Endothelial cell of umbilical vein (primary cell): Measurements from ENCODE around the gene BIRC3. TPM values are rescaled to one million over a fixed set of nuclear protein-coding genes. Genes with fewer than 3 reads are reported as not detected.

ENCODE experiments used
- BruUV-seq: library from RNA; stranded (reverse); fragments of 400-500 nt; replicated peaks from 2 replicates; lab custom pipeline; 2021; lab: Mats Ljungman, UMichigan
- CTCF ChIA-PET: fragments of 300-600, 350-600 bp; sonication (Branson Sonifier 250); formaldehyde crosslinking; loops from one replicate; lab custom pipeline; 2021; ENCODE audit warnings: antibody characterized with exemption, inconsistent platforms; lab: Charles Lee
- POLR2A ChIA-PET: fragments of 300-600, 350-600 bp; sonication (Branson Sonifier 250); formaldehyde crosslinking; loops from one replicate; lab custom pipeline; 2021; ENCODE audit warnings: antibody characterized with exemption, inconsistent platforms; lab: Charles Lee
- DNase-seq: peaks from one replicate; pipeline ENCODE4 v3.0.0-alpha.2; 2011; ENCODE audit warnings: low read depth, low spot score
- FAIRE-seq: peaks from 2 replicates; lab custom pipeline; 2011; peaks lifted over from hg19 to GRCh38; lab: Jason Lieb, UNC
- H2AFZ ChIP-seq: 2 replicates; pipeline ENCODE4 v1.6.0; 2012; ENCODE audit warnings: low read depth, low read length, control low read depth, inconsistent platforms
- H3K27ac ChIP-seq: 2 replicates; pipeline ENCODE4 v1.5.1; 2011; ENCODE audit warnings: low read depth, mild to moderate bottlenecking, control low read depth, low read length, moderate library complexity; ENCODE audit not compliant: insufficient read depth
- H3K27me3 ChIP-seq, 2 experiments: 2 replicates each; pipeline versions ENCODE4 v1.6.0 to v1.6.1; 2011; ENCODE audit warnings: low read length in 2 of 2, mixed read lengths in 1 of 2; ENCODE audit not compliant: control insufficient read depth in 2 of 2, insufficient read depth in 2 of 2
- H3K36me3 ChIP-seq, 2 experiments: 2 replicates in 1 of 2; 3 replicates in 1 of 2; pipeline ENCODE4 v1.5.1; 2011; ENCODE audit warnings: low read length in 2 of 2, mild to moderate bottlenecking in 1 of 2, moderate library complexity in 1 of 2; ENCODE audit not compliant: control insufficient read depth in 2 of 2, insufficient read depth in 2 of 2; ENCODE audit errors: extremely low read depth in 1 of 2
- H3K4me1 ChIP-seq: 3 replicates; pipeline ENCODE4 v1.5.1; 2011; ENCODE audit warnings: mild to moderate bottlenecking, low read length; ENCODE audit not compliant: control insufficient read depth, insufficient read depth; ENCODE audit errors: extremely low read depth
- H3K4me2 ChIP-seq: 2 replicates; pipeline ENCODE4 v1.6.1; 2011; ENCODE audit warnings: low read length, control low read depth, mixed read lengths; ENCODE audit not compliant: insufficient read depth
- H3K4me3 ChIP-seq, 3 experiments: fragments of 200-600 bp in 1 of 3; sonication (generic), shearing (Covaris generic) in 1 of 3; replicated peaks in 1 of 3; 2 replicates each; pipeline ENCODE4 v1.5.1; 2011 to 2016; ENCODE audit warnings: control low read depth in 3 of 3, low read length in 3 of 3, mild to moderate bottlenecking in 2 of 3, inconsistent platforms in 1 of 3, low read depth in 1 of 3, moderate library complexity in 1 of 3; ENCODE audit not compliant: insufficient read depth in 1 of 3
- H3K79me2 ChIP-seq: 2 replicates; pipeline ENCODE4 v1.6.0; 2012; ENCODE audit warnings: low read length, inconsistent platforms; ENCODE audit not compliant: control insufficient read depth, insufficient read depth
- H3K9ac ChIP-seq: replicated peaks from 2 replicates; pipeline ENCODE3; 2011; ENCODE audit warnings: low read length, control low read depth; ENCODE audit not compliant: insufficient read depth; ENCODE audit errors: extremely low read depth
- H3K9me1 ChIP-seq: replicated peaks from 3 replicates; pipeline ENCODE4 v1.6.0; 2011; ENCODE audit warnings: mild to moderate bottlenecking, low read length; ENCODE audit not compliant: control insufficient read depth, insufficient read depth; ENCODE audit errors: extremely low read depth
- H3K9me3 ChIP-seq: replicated peaks from 2 replicates; pipeline ENCODE4 v1.5.1; 2012; ENCODE audit warnings: low read length, inconsistent platforms; ENCODE audit not compliant: control insufficient read depth, insufficient read depth
- H4K20me1 ChIP-seq: replicated peaks from 2 replicates; pipeline ENCODE3; 2011; ENCODE audit warnings: mild to moderate bottlenecking, low read length; ENCODE audit not compliant: control insufficient read depth, insufficient read depth; ENCODE audit errors: extremely low read depth
- CTCF ChIP-seq, 2 donors: IDR thresholded peaks; 1 replicate in 1 of 2; 2 replicates in 1 of 2; pipeline ENCODE4 v1.5.1; 2011; ENCODE audit warnings: low read length in 2 of 2, mild to moderate bottlenecking in 2 of 2, moderate library complexity in 2 of 2, control low read depth in 1 of 2, inconsistent platforms in 1 of 2, low read depth in 1 of 2; ENCODE audit not compliant: insufficient read depth in 1 of 2; ENCODE audit errors: extremely low read depth in 1 of 2
- EZH2 ChIP-seq: IDR thresholded peaks from 2 replicates; pipeline ENCODE4 v1.6.1; 2012; ENCODE audit warnings: borderline replicate concordance, low read depth, mild to moderate bottlenecking, moderate library complexity, low read length, inconsistent platforms; ENCODE audit not compliant: severe bottlenecking
- FOS ChIP-seq: IDR thresholded peaks from 2 replicates; pipeline ENCODE4 v1.6.1; 2011; ENCODE audit warnings: mild to moderate bottlenecking, low read length, moderate library complexity, borderline replicate concordance; ENCODE audit not compliant: insufficient read depth
- GATA2 ChIP-seq: IDR thresholded peaks from 2 replicates; pipeline ENCODE4 v1.7.0; 2011; ENCODE audit warnings: low read depth, mild to moderate bottlenecking, moderate library complexity, mixed read lengths, low read length; ENCODE audit not compliant: insufficient read length, insufficient read depth
- JUN ChIP-seq: IDR thresholded peaks from 2 replicates; pipeline ENCODE4 v1.6.1; 2011; ENCODE audit warnings: borderline replicate concordance, low read depth; ENCODE audit not compliant: insufficient read length, insufficient read depth
- MAX ChIP-seq: IDR thresholded peaks from 2 replicates; pipeline ENCODE4 v1.6.1; 2011; ENCODE audit not compliant: insufficient read depth, insufficient read length
- MYC ChIP-seq: IDR thresholded peaks from one replicate; pipeline ENCODE4 v1.6.1; 2011; ENCODE audit warnings: mild to moderate bottlenecking, low read depth, low read length
- POLR2A ChIP-seq: IDR thresholded peaks from 2 replicates; pipeline ENCODE4 v1.6.1; 2012; ENCODE audit warnings: low read depth, mild to moderate bottlenecking, control low read depth, low read length
- POLR2AphosphoS5 ChIP-seq: IDR thresholded peaks from 2 replicates; pipeline ENCODE4 v1.6.1; 2012; ENCODE audit warnings: low read depth, mild to moderate bottlenecking, control low read depth, low read length, moderate library complexity; ENCODE audit not compliant: insufficient read depth
- dilution Hi-C: fragments of 300-500 bp; cut with MboI; formaldehyde crosslinking; loops from one replicate; pipeline ENCODE4 v1.15.0; 2019; ENCODE audit warnings: low sequenced_read_pairs; ENCODE audit not compliant: extremely low pct_ligation_motif_present
- intact Hi-C: fragments of 100-400 bp; cut with micrococcal nuclease; formaldehyde crosslinking; loops from one replicate; pipeline ENCODE4 v1.10.0; 2022
- polyA plus RNA-seq, 4 experiments: library from polyadenylated mRNA; depleted of rRNA in 3 of 4; stranded (reverse) in 3 of 4; unstranded in 1 of 4; fragments of >200 nt; gene quantifications; 2 replicates each; pipeline versions ENCODE4 v1.2.1 to v1.2.3, GENCODE V29; 2011 to 2012; ENCODE audit warnings: missing spikeins in 1 of 4
- total RNA-seq: library from RNA; stranded (reverse); gene quantifications from 2 replicates; pipeline ENCODE4 v1.2.3, GENCODE V29; 2021

The BIRC3 gene
- total and polyA plus RNA-seq, 2 donors (not counting 3 experiments of a cell fraction or from before 2014, with no cell fraction given), result 0.28 to 1.4 TPM

GRCh38 chr11:102280245-102280833 is 36.9 kb upstream of the BIRC3 start:
- DNase-seq (no peak), FAIRE-seq (no peak)
- CTCF ChIA-PET, result interaction anchor here (0.8 to 2.2 kb wide), 6 partner anchors 8 to 219 kb away, joined by 3 to 14 read pairs (median 4); no protein-coding TSS in a partner anchor
- Histone ChIP-seq H2AFZ (no peak overlapping the region), H3K9me1 (no peaks in the 10 kb centered on the region), H4K20me1 (no peaks in the 10 kb centered on the region), H3K36me3 (no peaks in the 10 kb centered on the region), H3K9me3 (no peaks in the 10 kb centered on the region), H3K4me3 (no peak overlapping the region), H3K27me3 (no peaks in the 10 kb centered on the region), H3K79me2 (no peaks in the 10 kb centered on the region), H3K4me1 (peaks cover 10% of the 10 kb centered on the region), H3K4me2 (no peak overlapping the region), H3K27ac (no peak overlapping the region), H3K9ac (no peak overlapping the region)
- no TSS peak for BruUV-seq
- dilution Hi-C loops, result no loop called here
- TF ChIP-seq CTCF (IDR thresholded peaks at IDR 0.05; ENCODE audit: extremely low read depth in 1 of 2, insufficient read depth in 1 of 2, low read depth in 1 of 2, low read length in 2 of 2) (no peak), EZH2 (no peak), GATA2 (no peak), MAX (no peak), POLR2A (no peak), JUN (no peak), MYC (no peak), POLR2AphosphoS5 (no peak), FOS (no peak)
- intact Hi-C loops, result no loop called here
- POLR2A ChIA-PET, result no interaction called here
